OCI-LY7 (cell line): ENCODE results near the gene SLC12A8.

Experiments used
- CTCF ChIP-seq: fragments of 200-600 bp; sonication (generic); conservative IDR thresholded peaks from 2 replicates; pipeline ENCODE4 v1.5.1; 2014; ENCODE audit warnings: mild to moderate bottlenecking, antibody characterized with exemption, low read length, moderate library complexity, mixed read lengths
- EZH2phosphoT487 ChIP-seq: fragments of 200-600 bp; sonication (generic); IDR thresholded peaks from 2 replicates; pipeline ENCODE4 v1.6.1; 2018; ENCODE audit warnings: low read depth, borderline replicate concordance, mild to moderate bottlenecking, mixed run types, antibody characterized with exemption, low read length, moderate library complexity, mixed read lengths

- TF ChIP-seq CTCF (no peak), EZH2phosphoT487 (no peak)
Observed at GRCh38 chr3:125194061-125194848, 18.3 kb downstream of the SLC12A8 start.
